Hepatocyte (in vitro differentiated cells): ENCODE data around the gene LDLRAD4. TPM values are rescaled to one million over a fixed set of nuclear protein-coding genes. Genes with fewer than 3 reads are reported as not detected.

ENCODE experiments used
- DNase-seq: peaks from one replicate; pipeline ENCODE4 v3.0.0-alpha.2; 2016; ENCODE audit warnings: low spot score
- H2AFZ ChIP-seq: fragments of 200-600 bp; sonication (generic); 2 replicates; pipeline ENCODE4 v1.6.0; 2016; ENCODE audit warnings: antibody characterized with exemption, mild to moderate bottlenecking
- H3K27ac ChIP-seq: fragments of 200-600 bp; sonication (generic); 2 replicates; pipeline ENCODE4 v1.5.1; 2016; ENCODE audit warnings: mild to moderate bottlenecking
- H3K27me3 ChIP-seq: fragments of 200-600 bp; sonication (generic); 2 replicates; pipeline ENCODE4 v1.6.1; 2016
- H3K36me3 ChIP-seq: fragments of 200-600 bp; sonication (generic); replicated peaks from 2 replicates; pipeline ENCODE4 v1.5.1; 2016; ENCODE audit warnings: low read depth; ENCODE audit not compliant: insufficient read depth
- H3K4me1 ChIP-seq: fragments of 200-600 bp; sonication (generic); 2 replicates; pipeline ENCODE4 v1.5.1; 2016; ENCODE audit warnings: mild to moderate bottlenecking, moderate library complexity; ENCODE audit not compliant: insufficient read depth
- H3K4me2 ChIP-seq: fragments of 200-600 bp; sonication (generic); 2 replicates; pipeline ENCODE4 v1.6.0; 2016
- H3K4me3 ChIP-seq: fragments of 200-600 bp; sonication (generic); 2 replicates; pipeline ENCODE4 v1.5.1; 2016; ENCODE audit warnings: mild to moderate bottlenecking
- H3K79me2 ChIP-seq: fragments of 200-600 bp; sonication (generic); 2 replicates; pipeline ENCODE4 v1.6.0; 2017; ENCODE audit warnings: mild to moderate bottlenecking
- H3K9me2 ChIP-seq: fragments of 200-600 bp; sonication (generic); replicated peaks from 2 replicates; pipeline ENCODE4 v1.6.0; 2017; ENCODE audit warnings: mild to moderate bottlenecking; ENCODE audit not compliant: insufficient read depth
- H3K9me3 ChIP-seq: fragments of 200-600 bp; sonication (generic); 2 replicates; pipeline ENCODE4 v1.5.1; 2016; ENCODE audit warnings: low read depth, mild to moderate bottlenecking
- H4K20me1 ChIP-seq: fragments of 200-600 bp; sonication (generic); 2 replicates; pipeline ENCODE4 v1.6.0; 2016; ENCODE audit warnings: mild to moderate bottlenecking; ENCODE audit not compliant: insufficient read depth, poor library complexity, severe bottlenecking
- EZH2 ChIP-seq: fragments of 200-600 bp; sonication (generic); IDR thresholded peaks from 2 replicates; pipeline ENCODE4 v1.6.1; 2016; ENCODE audit warnings: antibody characterized with exemption, mild to moderate bottlenecking, borderline replicate concordance
- EZH2phosphoT487 ChIP-seq: fragments of 200-600 bp; sonication (generic); IDR thresholded peaks from one replicate; pipeline ENCODE4 v1.6.1; 2018; ENCODE audit warnings: antibody characterized with exemption, mild to moderate bottlenecking, low read depth, moderate library complexity; ENCODE audit not compliant: unreplicated experiment, severe bottlenecking
- WGBS: methylation state at CpG from one replicate; pipeline ENCODE4 v1.1.6; 2016; ENCODE audit warnings: low lambda C conversion rate; ENCODE audit errors: missing lambda C conversion rate; 5-methylcytosine and 5-hydroxymethylcytosine counted together
- polyA plus RNA-seq: library from polyadenylated mRNA; unstranded; fragments of >200 nt; fragmentation: Nextera tagmentation; extraction: Ambion mirVana; gene quantifications from 2 replicates; pipeline ENCODE4 v1.2.1, GENCODE V29; 2016
- total RNA-seq: library from RNA; depleted of rRNA; stranded (reverse); fragments of >200 nt; gene quantifications from 2 replicates; pipeline ENCODE4 v1.2.3, GENCODE V29; 2014
- TF ChIP-seq, protein P1 (sequence below): fragments of 200-600 bp; sonication (generic); IDR thresholded peaks from 2 replicates; pipeline ENCODE4 v1.5.1; 2016; ENCODE audit warnings: antibody characterized with exemption, mild to moderate bottlenecking; ENCODE audit not compliant: poor library complexity

Gene LDLRAD4
- total and polyA plus RNA-seq, 2 experiments from 2014 or later, result 15.1 to 29.0 TPM

DNA sequence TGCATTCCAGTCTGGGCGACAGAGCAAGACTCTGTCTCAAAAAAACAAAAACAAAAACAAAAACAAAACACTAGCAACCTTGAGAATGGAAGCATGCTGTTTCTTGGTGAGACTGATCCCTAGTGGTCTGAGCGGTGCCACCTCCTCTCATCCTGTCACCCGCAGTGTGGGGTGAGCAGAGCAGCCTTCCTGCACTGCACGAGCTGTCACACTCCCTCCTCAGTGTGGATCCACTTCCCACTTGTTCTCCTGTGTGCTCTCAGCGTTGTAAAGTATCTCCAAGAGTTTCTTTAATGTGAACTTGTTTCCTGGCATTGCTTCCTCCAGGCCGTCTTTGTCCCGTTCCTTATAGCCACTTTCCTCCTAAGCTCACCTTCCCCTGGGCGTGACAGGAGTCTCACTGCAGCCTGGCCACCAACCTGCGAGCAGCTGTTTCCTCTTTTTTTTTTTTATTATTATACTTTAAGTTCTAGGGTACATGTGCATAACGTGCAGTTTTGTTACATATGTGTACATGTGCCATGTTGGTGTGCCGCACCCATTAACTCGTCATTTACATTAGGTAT lies 287.3 kb downstream of the LDLRAD4 start:
- no peak overlapping the region for H3K4me3 ChIP-seq
- peaks cover 9% of the 10 kb centered on the region for H3K4me1 ChIP-seq
- no peak overlapping the region for H2AFZ ChIP-seq
- no peak overlapping the region for H3K4me2 ChIP-seq
- TF ChIP-seq EZH2, result no peak
- TF ChIP-seq, protein P1, sequence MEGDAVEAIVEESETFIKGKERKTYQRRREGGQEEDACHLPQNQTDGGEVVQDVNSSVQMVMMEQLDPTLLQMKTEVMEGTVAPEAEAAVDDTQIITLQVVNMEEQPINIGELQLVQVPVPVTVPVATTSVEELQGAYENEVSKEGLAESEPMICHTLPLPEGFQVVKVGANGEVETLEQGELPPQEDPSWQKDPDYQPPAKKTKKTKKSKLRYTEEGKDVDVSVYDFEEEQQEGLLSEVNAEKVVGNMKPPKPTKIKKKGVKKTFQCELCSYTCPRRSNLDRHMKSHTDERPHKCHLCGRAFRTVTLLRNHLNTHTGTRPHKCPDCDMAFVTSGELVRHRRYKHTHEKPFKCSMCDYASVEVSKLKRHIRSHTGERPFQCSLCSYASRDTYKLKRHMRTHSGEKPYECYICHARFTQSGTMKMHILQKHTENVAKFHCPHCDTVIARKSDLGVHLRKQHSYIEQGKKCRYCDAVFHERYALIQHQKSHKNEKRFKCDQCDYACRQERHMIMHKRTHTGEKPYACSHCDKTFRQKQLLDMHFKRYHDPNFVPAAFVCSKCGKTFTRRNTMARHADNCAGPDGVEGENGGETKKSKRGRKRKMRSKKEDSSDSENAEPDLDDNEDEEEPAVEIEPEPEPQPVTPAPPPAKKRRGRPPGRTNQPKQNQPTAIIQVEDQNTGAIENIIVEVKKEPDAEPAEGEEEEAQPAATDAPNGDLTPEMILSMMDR, result no peak
- TF ChIP-seq EZH2phosphoT487, result no peak
- DNase-seq, result no peak
- H3K79me2 ChIP-seq, result no peaks in the 10 kb centered on the region
- H3K9me2 ChIP-seq, result no peaks in the 10 kb centered on the region
- H3K9me3 ChIP-seq, result no peaks in the 10 kb centered on the region
- H4K20me1 ChIP-seq, result no peaks in the 10 kb centered on the region
- H3K27me3 ChIP-seq, result no peaks in the 10 kb centered on the region
- H3K27ac ChIP-seq, result no peak overlapping the region
- H3K36me3 ChIP-seq, result no peaks in the 10 kb centered on the region
- WGBS, result 73% methylated on average over 12 of the region's 12 CpGs

DNA sequence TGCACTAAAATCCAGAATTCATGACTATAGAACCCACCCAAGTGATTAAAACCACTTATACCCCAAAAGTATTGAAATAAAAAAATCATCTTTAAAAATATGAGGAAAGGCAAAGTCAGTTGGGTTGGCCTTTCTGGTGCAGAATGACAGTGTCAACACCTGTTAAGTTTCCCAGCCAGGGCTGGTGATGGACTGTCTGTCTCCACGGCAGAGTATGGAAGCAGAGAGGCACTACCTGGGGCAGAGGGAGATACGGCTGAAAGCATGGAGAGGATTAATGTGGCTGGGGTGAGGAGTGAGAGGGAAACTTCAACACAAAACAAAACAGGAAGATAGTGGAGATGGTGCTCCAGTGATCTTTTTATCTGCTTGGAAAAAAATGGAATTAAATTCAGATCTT lies 292.0 kb downstream of the LDLRAD4 start:
- Histone ChIP-seq H2AFZ (no peak overlapping the region), H3K79me2 (no peaks in the 10 kb centered on the region), H3K4me2 (no peak overlapping the region), H3K9me2 (no peaks in the 10 kb centered on the region), H3K9me3 (no peaks in the 10 kb centered on the region), H3K27me3 (no peaks in the 10 kb centered on the region), H3K36me3 (no peaks in the 10 kb centered on the region), H3K4me3 (no peak overlapping the region), H3K27ac (no peak overlapping the region), H4K20me1 (no peaks in the 10 kb centered on the region), H3K4me1 (peaks cover 10% of the 10 kb centered on the region)
- TF ChIP-seq, protein P1, result no peak
- TF ChIP-seq EZH2phosphoT487 (no peak), EZH2 (no peak)
- WGBS, result 90% methylated on average over 2 of the region's 2 CpGs
- no peak for DNase-seq

DNA sequence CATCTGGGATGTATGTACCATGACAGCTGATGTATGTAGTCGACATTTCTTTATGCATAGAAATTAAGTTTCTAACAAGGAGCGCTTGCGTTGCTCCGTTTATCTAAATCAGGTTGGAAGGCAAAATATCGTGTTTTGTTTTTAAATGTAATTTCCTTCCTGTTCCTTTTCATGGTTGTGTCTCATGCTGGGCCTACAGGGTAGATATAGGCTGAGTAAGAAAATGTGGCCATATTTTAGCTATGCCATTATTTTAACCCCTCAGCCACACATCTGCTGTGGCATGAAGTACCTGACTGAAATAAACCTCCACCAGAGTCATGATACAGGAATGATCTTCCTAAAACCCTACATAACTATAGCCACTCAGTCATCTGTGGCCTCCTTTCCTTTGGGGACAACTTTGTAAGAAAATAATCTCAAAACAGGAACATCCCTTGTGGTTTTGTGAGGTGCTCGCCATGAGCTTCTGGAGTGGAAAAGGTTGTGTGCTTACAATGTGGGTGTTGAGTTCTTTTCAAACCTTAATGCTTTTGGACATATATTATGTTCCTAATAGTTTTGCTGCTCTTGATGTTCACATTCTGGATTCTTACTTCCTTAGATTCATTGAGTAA lies 293.5 kb downstream of the LDLRAD4 start:
- peaks cover 10% of the 10 kb centered on the region for H3K4me1 ChIP-seq
- no peak overlapping the region for H3K27ac ChIP-seq
- WGBS, result 94% methylated on average over 6 of the region's 6 CpGs
- no peaks in the 10 kb centered on the region for H3K27me3 ChIP-seq
- no peak for DNase-seq
- H3K4me3 ChIP-seq, result no peak overlapping the region
- no peak overlapping the region for H3K4me2 ChIP-seq
- H3K79me2 ChIP-seq, result no peaks in the 10 kb centered on the region
- H3K9me3 ChIP-seq, result no peaks in the 10 kb centered on the region
- TF ChIP-seq, protein P1, result no peak
- TF ChIP-seq EZH2, result no peak
- no peak for TF ChIP-seq EZH2phosphoT487
- no peaks in the 10 kb centered on the region for H4K20me1 ChIP-seq
- H3K9me2 ChIP-seq, result no peaks in the 10 kb centered on the region
- H2AFZ ChIP-seq, result no peak overlapping the region
- H3K36me3 ChIP-seq, result no peaks in the 10 kb centered on the region
